Activated CD4-positive, alpha-beta T cell treated with anti-CD3 and anti-CD28 coated beads, Interleukin-2, Interleukin-4, amounts not matched to agents 100 ng/mL and 50 ng/mL, durations not matched to agents 16 hours and 8 hours (primary cell): ENCODE measurements around the gene GPRC5C.

ENCODE experiments used
- DNase-seq: peaks from one replicate; pipeline ENCODE4 v3.0.0-alpha.2; 2020; ENCODE audit warnings: low spot score

GPRC5C gene

GRCh38 chr17:74407384-74407783, 24.5 kb upstream of the GPRC5C start:
- DNase-seq, result no peak

GRCh38 chr17:74408262-74408661, 23.6 kb upstream of the GPRC5C start:
- no peak for DNase-seq

DNA sequence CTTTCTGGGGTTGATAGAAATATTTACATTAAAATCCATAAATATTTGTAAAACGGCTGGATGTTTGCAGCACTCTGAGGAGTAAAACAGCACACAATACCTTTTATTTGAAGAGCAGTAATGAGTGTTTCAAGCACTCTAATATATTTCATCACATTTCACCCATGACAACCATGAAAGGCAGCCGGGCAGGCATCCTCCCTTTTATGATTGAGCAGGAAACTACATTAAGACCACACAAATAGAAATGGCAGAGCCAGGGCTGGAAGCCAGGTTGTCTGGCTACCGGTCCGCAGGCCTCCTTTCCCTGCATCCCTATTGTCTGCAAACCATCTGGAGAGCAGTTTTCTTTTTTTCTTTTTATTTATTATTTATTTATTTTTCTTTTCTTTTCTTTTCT, 23.1 kb upstream of the GPRC5C start:
- DNase-seq, result no peak

- no peak for DNase-seq
Measured at GRCh38 chr17:74410001-74410443, 21.9 kb upstream of the GPRC5C start.

DNA sequence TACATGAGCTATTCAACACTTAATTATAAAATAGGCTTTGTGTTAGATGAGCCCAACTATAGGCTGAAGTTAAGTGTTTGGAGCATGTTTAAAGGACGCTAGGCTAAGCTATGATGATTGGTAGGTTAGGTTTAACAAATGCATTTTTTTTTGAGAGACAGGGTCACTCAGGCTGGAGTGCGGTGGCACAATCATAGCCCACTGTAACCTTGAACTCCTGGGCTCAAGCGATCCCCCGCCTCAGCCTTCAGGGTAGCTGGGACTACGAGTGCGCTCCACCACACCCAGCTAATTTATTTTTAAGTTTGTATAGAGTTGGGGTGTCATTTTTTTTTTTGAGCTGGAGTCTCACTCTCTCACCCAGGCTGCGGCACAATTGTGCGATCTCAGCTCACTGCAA, 19.3 kb upstream of the GPRC5C start:
- DNase-seq, result no peak

- DNase-seq, result no peak
Measured at GRCh38 chr17:74413491-74413890, 18.4 kb upstream of the GPRC5C start.

DNA sequence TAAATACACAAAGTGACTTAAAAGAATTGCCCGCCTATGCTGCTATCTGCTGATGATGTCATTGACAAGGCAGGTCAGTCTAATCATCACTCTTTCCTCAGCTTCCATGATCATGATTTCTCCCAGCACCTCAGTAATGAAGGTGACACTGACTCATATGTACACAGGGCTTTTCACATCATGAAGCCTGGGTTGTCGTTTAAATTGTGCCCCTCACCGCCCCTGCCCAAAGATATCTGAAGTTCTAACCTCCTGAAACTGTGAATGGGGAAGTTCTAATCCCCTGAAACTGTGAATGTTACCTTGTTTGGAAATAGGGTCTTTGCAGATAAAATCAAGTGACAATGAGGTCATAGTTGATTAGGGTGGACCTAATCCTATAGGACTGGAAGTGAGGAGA, 17.4 kb upstream of the GPRC5C start:
- no peak for DNase-seq

GRCh38 chr17:74415608-74416396, 16.1 kb upstream of the GPRC5C start:
- no peak for DNase-seq

- DNase-seq, result no peak
Measured at GRCh38 chr17:74417178-74418045, 14.5 kb upstream of the GPRC5C start.

DNA sequence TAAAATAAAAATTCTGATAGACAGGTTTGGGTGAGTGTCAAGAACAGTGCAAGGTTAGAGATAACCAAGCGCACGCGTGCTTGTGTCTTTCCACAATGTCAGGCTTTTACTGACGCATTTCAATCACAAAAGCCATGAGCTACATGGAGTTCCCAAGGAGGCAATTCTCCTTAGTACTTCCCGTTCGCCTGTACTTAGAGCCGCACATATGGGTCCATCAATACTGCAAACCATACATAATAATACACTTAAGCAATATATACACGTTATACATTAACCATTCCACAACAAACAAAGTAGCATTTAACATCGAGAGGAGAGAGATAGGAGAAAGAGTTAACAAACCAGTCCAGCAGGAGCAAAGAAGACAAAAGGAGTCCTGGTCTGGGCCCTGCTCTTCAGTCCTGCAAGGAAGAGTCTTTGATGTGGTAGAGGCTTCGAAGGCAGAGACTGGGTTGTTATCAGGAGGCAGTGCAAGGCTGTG, 11.9 kb upstream of the GPRC5C start:
- DNase-seq, result no peak

DNA sequence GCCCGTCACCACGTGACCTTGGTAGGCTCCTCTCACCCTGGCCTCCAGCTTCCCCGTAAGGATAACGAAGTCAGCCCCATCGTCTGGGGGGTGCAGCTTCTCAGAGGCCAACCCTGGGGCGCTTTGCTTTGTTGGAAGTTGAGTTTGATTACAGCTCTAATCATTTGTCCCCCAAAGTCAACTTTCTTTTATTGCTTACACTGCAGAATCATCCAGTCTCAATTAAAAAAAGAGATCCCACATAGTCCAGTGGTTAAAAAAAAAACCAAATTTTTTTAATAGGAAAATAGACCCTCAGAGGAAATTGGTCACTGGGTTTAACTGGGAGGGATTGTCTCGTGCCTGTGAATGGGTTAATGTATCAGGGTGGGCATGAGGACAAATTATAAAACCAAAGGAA, 7.8 kb upstream of the GPRC5C start:
- no peak for DNase-seq

DNA sequence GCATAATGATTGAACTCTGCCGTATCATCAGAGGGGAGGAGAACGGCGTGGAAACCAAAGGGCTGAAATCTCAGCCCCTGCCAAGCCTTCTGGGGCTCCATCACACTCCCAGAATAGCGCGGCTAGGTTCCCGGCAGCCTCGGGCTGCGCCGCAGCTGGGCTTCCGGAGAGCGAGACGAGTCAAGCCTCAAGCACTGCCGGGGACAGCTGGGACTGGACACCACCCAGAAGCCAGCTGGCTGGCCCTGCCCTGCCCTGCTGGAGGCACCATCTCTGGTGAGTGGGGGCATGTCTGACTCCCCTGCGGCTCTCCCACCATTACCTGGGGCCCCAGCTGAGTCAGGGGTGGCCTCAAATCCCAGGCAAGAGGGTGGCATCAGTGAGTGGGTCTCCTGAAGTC, 7.2 kb upstream of the GPRC5C start:
- no peak for DNase-seq

DNA sequence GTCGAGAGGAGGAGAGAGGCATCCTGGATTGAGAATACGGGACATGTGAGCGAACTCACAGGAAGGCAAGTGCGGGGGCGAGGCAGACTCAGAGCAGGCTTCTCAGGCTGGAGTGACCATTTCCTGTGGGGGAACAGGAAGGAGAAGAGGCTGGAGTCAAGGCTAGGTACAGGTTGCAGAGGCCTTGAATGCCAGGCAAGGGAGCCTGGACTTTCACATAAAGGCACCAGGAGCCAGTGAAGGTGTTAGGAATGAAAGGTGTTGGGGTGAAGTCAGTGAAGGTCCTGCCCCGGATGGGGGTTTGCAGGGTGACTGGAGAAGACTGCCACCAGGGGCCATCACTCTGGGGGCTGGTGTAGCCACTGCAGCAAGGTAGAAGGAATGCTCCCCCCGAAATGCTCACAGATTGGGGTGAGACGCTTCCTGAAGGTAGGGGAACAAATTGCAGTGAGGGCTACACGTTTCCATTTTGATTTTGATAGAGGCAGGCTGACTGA, 5.3 kb upstream of the GPRC5C start:
- DNase-seq, result no peak

DNA sequence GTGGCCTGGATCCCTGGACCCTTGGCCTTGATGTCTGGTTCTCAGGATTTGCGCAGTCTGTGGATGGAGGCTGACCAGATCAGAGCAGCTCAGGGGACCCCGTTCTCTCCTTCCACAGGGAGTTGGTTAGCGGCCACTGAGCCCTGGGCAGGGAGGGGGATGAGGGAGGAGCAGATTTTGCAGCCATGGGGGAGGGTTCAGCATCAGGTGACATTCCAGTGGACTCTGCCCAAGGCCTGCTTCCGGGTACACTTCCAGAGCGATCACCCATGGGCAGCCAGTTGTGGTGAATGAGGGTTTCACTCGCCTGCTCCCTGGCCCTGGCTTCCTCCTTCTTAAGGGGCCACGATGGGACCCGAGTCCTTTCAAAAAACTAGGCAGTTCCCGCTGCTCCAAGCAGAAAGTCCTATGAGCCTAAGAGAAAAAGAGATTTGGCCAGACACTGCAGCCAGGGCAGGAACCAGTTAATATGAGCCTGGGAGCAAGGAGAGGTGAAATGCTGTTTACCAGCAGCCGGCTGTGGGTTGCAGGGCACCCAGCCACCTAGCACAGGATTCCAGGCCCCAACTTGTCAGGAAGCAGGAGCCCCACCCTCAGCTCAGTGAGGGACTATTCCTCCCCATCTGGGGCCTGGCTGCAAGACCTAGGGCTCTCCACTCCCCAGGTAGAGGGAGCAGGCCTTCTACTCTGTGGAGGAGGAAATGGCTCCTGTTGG, 4.7 kb upstream of the GPRC5C start:
- no peak for DNase-seq

- DNase-seq, result no peak
Measured at GRCh38 chr17:74427763-74428153, 4.1 kb upstream of the GPRC5C start.

- no peak for DNase-seq
Measured at GRCh38 chr17:74429604-74430384, 2.1 kb upstream of the GPRC5C start.

- DNase-seq, result no peak
Measured at GRCh38 chr17:74430385-74430705, 1.5 kb upstream of the GPRC5C start.

- DNase-seq, result no peak
Measured at GRCh38 chr17:74430706-74431567, 951 bp upstream of the GPRC5C start.

GRCh38 chr17:74432424-74432690, 469 bp downstream of the GPRC5C start:
- no peak for DNase-seq

DNA sequence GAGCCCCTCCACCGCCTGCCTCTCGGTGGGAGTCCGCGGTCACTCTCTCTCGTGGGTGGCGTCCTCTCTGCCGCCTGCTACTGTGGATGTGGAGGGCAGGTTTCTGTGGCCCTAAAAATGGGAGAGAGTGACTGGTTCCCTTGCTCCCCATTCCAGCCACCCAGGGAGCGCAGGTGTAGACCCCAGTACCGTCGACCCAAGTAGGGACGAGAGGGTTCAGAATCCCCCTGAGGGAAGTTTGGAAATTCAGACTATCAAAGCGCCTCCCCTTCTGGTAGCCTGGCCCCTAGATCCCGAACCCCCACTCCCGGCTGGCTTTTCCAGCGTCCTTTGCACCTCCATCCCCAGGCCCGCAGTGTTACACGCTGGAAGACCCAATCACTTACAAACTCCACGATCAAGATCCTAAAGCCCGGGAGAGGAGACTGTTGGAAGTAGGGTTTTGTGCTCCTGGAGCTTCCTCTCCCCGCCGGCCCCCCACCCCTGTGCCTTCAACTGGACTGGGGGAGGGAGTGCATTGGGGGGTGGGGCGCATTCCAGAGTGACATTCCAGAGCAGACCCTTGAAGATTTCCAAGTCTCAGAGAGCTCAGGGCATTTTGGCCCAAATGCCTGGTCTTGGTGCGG, 991 bp downstream of the GPRC5C start:
- DNase-seq, result no peak
